Activated T-helper 17 cell treated with anti-CD3 and anti-CD28 coated beads, Interleukin-2, amount 50 U/mL, for 72 hours (primary cell): ENCODE results near the gene MET. TPM values are rescaled to one million over a fixed set of nuclear protein-coding genes. Genes with fewer than 3 reads are reported as not detected.
"Not testable (repeated sequence)": the region's sequence is repeated elsewhere in the genome, so short reads cannot be mapped to it uniquely, and the experiment has no call there.

Experiments used
- ATAC-seq: fragments of 150-1000 bp; cut with Tn5 transposase; replicated peaks from 2 replicates; pipeline ENCODE4 v1.10.0; 2021; ENCODE audit warnings: mild to moderate bottlenecking, moderate library complexity
- H3K27ac Mint-ChIP-seq: one replicate; pipeline ENCODE4 v1.8.0; 2022; ENCODE audit warnings: mixed read lengths
- H3K27me3 Mint-ChIP-seq: one replicate; pipeline ENCODE4 v1.8.0; 2022; ENCODE audit warnings: mixed read lengths
- H3K36me3 Mint-ChIP-seq: one replicate; pipeline ENCODE4 v1.8.0; 2022; ENCODE audit warnings: low read depth, mild to moderate bottlenecking, mixed read lengths
- H3K4me1 Mint-ChIP-seq: one replicate; pipeline ENCODE4 v1.8.0; 2022; ENCODE audit warnings: mixed read lengths
- H3K4me3 Mint-ChIP-seq: one replicate; pipeline ENCODE4 v1.8.0; 2022; ENCODE audit warnings: mild to moderate bottlenecking, mixed read lengths
- H3K9me3 Mint-ChIP-seq: one replicate; pipeline ENCODE4 v1.8.0; 2022; ENCODE audit warnings: mixed read lengths
- total RNA-seq, 2 donors: library from RNA; stranded (reverse); gene quantifications; one replicate each; pipeline ENCODE4 v1.2.3, GENCODE V29; 2022

MET gene
- total RNA-seq, 2 donors from 2014 or later = 0.08 to 1.6 TPM

DNA sequence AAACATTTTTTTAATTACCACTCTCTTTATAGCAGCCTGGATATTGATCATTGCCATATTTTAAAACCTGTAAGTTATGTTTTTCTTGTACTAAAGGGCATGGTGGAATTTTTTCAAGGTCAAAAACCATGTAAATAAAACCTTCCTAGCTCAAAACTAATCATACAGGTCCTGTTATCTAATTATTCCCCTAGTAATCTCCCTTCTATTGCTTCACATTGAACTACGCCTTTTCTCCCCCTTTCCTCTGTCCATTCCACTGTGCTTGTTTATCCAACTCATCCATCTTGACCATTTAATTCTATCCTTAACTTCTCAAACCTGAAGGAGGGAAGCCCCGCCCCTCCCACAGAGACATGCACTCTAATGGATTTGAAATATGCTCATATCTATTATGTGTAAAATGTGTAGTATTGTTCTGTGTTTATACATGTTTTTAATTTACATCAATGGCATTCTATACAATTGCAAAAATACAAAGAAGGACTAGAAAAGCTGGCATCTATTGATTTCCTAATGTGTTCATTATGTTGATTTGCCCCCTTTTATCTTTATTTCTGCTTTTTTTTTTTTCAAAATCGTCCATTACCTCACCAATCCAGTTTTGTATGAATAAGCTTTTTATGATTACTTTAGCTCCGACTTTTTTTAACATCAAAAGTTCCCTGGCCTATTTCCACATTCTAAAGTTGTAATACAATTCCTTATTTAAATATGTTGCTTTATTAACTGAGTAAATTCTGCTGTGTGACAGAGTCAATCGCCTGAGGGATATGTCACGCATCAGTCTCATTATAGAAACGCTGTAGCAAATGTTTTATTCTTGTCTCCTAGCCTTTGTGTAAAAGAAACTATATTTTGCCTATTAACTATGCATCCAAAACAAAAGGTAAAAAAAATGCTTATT, 61.0 kb downstream of the MET start:
- H3K36me3 Mint-ChIP-seq = no peaks in the 10 kb centered on the region
- no peak for ATAC-seq
- H3K27ac Mint-ChIP-seq = no peak overlapping the region
- no peaks in the 10 kb centered on the region for H3K9me3 Mint-ChIP-seq
- no peaks in the 10 kb centered on the region for H3K4me1 Mint-ChIP-seq
- H3K27me3 Mint-ChIP-seq = peaks cover 20% of the 10 kb centered on the region
- no peak overlapping the region for H3K4me3 Mint-ChIP-seq

DNA sequence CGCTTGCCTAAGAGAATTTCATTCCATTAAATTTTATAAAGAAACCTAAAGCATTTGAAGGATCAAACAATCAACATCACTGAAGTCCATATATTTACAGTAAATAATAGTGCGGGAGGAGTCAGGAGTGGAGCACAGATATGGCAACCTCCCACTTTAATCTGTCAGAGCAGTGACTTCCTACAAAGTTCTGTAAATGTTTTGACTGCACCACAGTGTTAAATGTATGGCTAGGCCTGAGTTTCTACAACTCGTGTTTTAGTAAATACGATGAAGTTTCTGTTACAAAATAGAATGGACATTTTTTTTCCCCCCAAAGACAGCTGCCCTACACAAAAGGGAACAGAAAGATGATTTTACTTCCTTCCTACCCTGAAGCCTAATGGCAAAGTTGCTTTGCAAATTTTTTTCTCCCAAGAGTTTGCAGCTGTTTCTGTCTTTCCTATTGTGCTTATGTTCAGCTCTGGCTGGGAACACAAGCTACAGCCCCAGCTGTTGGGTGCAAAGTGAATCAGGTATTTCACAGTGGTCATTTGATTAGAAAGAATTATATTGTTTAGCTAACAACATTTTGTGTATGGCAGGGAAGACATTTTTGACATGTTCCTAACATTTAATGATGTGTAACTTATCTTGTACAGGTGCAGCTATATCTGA, 62.1 kb downstream of the MET start:
- Mint-ChIP-seq H3K27me3 (peaks cover 20% of the 10 kb centered on the region), H3K4me1 (no peaks in the 10 kb centered on the region), H3K27ac (no peak overlapping the region), H3K36me3 (no peaks in the 10 kb centered on the region), H3K4me3 (no peak overlapping the region), H3K9me3 (no peaks in the 10 kb centered on the region)
- ATAC-seq = no peak

DNA sequence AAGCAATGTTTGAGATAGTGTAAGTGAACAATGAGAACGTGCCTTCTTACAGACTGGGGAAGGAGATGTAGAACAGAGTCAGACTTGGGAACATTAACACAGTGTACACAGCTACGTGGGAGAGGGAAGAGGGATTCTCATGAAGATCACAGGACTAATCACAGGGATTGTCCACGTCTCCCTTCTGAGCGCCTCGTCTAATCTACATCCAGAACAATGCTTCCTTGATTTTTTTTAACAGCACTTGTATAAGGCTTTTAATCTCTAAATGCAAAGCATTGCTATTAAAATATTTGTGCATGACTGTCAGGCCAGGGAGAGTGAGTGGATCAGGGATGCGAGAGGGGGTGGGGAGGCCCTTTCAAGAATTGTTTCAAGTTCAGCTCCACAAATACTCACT, 62.7 kb downstream of the MET start:
- H3K27ac Mint-ChIP-seq = no peak overlapping the region
- peaks cover 20% of the 10 kb centered on the region for H3K27me3 Mint-ChIP-seq
- no peaks in the 10 kb centered on the region for H3K9me3 Mint-ChIP-seq
- no peak overlapping the region for H3K4me3 Mint-ChIP-seq
- no peak for ATAC-seq
- no peaks in the 10 kb centered on the region for H3K36me3 Mint-ChIP-seq
- no peaks in the 10 kb centered on the region for H3K4me1 Mint-ChIP-seq

DNA sequence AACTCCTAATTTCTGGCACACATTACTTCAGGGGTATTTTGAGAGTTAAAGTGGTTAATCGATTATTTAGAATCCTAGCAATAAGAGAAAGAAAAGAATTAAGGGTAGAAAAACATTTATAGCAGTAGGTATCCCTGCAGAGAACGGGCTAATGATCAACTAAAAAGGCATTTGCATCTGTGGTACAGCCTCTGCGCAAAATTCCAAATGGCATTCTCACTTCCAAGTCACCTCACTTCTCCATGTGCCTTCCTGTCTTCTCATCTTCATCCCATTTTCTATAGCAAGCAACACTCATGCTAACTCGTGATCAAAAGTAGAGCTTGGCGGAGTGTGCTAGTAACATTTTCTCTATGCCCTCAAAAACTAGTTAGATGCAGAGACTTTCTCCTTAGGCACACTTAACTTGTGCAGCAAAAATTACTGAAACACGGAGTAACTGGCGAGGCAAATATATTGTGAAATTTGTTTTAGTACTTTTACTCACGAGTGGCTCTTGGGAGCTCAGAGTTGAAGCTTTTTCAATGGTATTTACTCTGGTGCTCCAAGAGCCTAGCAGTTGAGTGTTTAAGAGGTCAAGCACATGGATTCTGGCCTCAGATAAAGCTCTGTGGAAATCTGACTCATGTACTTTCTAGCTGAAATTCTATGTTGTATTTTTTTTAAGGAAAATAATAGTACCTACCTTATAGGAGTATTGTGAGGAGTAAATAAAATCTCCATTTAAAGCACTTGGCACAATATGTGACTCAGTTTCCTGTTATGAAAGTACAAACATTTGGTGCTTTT, 65.1 kb downstream of the MET start:
- no peaks in the 10 kb centered on the region for H3K9me3 Mint-ChIP-seq
- ATAC-seq = no peak
- H3K4me1 Mint-ChIP-seq = no peaks in the 10 kb centered on the region
- H3K36me3 Mint-ChIP-seq = no peaks in the 10 kb centered on the region
- H3K4me3 Mint-ChIP-seq = no peak overlapping the region
- peaks cover 17% of the 10 kb centered on the region for H3K27me3 Mint-ChIP-seq
- no peak overlapping the region for H3K27ac Mint-ChIP-seq

DNA sequence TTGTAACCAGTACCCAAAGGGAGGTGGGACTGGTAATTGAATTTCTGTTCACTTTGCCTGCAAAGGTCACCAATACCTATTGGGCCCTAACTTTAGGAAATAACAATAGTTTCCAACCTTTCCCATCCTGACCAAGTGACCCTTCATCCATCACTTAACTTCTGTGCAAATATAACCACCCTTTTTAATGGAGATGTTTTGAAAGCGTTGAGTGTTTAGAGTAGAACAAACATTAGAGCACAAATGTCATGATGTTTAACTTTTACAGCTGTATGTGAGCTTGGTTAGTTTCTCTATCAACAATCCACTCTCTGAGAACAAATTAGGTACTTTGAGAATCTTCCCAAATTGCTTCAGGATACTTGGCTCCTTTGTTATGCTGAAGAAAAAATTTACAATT, 66.4 kb downstream of the MET start:
- Mint-ChIP-seq H3K9me3 (no peaks in the 10 kb centered on the region), H3K36me3 (no peaks in the 10 kb centered on the region), H3K27me3 (peaks cover 18% of the 10 kb centered on the region), H3K27ac (no peak overlapping the region), H3K4me1 (no peaks in the 10 kb centered on the region), H3K4me3 (no peak overlapping the region)
- ATAC-seq = no peak

DNA sequence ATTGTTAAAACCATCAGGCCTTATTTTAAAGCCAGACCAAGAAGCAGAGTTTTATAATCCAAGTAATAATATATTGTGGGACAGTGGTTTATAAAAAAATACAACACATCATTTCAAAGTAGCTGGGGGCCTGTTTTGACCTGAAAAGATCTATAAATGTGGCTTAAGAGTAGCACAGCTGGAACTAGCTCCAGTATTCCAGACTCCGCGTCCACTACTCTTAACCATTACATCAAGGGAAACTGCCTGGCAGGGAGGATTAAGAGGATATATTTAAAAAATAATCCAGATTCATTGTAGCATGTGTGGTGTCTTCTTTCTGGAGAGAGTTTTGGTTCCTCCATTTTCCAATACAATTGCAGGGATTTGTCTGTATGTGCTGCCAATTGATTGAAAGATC, 67.3 kb downstream of the MET start:
- Mint-ChIP-seq H3K4me3 (no peak overlapping the region), H3K36me3 (no peaks in the 10 kb centered on the region), H3K4me1 (no peaks in the 10 kb centered on the region), H3K27me3 (peaks cover 22% of the 10 kb centered on the region), H3K9me3 (no peaks in the 10 kb centered on the region), H3K27ac (no peak overlapping the region)
- ATAC-seq = no peak

DNA sequence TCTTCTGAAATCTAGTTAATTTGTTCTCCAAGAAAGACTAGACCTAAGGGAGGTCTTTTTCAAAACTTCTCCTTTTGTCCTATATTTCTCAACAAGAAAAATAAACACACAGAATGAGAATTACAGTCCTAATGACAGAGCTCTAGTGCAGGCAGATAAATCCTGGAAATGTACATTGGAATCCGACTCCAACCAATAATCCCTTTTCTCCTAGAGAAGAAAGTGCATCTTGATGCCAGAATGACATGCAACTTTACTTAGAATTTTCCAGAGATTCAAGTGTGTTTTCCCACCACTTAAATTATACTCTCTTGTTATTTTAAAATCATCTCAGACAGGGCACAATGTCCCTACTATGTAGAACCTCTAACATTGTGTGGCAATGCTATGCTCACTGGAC, 68.2 kb downstream of the MET start:
- Mint-ChIP-seq H3K9me3 (no peaks in the 10 kb centered on the region), H3K27me3 (peaks cover 20% of the 10 kb centered on the region), H3K27ac (no peak overlapping the region), H3K4me1 (no peaks in the 10 kb centered on the region), H3K4me3 (no peak overlapping the region), H3K36me3 (no peaks in the 10 kb centered on the region)
- ATAC-seq = no peak

DNA sequence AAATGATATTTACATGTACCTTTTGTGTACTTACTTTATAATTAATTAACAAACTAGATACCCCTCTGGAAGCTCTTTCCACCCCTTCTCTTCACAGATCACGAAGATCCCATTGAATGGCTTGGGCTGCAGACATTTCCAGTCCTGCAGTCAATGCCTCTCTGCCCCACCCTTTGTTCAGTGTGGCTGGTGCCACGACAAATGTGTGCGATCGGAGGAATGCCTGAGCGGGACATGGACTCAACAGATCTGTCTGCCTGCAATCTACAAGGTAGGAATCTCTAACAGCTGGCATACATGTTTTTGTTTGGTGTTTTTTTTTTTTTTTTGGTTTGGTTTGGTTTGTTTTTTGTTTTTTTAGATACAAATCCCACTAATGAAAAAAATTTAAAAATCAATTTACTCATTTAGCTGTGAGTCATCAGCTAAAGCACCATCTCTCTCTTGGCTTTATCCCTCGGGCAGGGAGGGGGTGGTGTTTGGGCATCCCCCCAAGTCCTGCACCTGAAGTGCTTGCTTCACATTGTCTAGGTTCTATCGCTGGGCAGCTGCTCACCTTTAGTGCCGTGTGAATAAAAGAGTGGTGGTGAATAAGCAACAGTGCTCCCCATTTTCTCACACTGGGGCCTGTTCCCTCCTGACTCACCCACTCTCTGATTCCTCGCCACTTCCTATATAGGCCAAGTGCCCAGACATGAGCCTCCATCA, 68.9 kb downstream of the MET start:
- no peaks in the 10 kb centered on the region for H3K4me1 Mint-ChIP-seq
- H3K27ac Mint-ChIP-seq = no peak overlapping the region
- H3K27me3 Mint-ChIP-seq = peaks cover 17% of the 10 kb centered on the region
- no peak overlapping the region for H3K4me3 Mint-ChIP-seq
- H3K9me3 Mint-ChIP-seq = no peaks in the 10 kb centered on the region
- no peaks in the 10 kb centered on the region for H3K36me3 Mint-ChIP-seq
- no peak for ATAC-seq

DNA sequence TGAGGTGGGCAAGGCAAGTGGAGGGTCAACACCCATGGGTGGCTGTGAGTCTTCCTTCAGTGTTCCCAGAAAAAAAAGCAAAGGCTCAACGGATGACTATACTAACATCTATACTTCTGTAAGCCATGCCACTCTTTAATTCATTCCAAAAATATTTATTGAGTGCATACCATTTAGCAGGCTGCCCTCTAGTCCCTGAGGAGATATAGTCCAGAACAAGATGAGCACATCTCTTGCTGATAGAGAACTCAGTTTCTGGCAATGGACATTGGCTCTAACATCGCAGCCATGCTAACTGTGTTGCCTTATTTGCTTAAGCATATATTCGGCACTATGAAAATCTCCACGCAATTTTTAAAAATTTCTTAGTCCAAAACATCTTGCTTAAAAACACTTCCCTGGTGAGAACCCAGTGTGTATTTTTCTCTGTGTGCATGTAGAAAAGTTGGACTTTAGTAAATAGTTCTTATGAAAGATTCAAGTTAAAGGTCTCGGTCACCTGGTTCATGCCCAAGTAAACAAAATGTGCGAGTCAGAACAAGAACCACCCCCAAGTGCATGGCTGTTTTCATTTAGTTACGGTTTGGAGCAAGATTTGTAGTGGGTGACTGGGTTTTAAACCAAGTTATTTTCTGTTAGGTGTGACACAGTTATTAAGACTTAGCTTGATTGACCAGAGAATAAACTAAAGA, 69.8 kb downstream of the MET start:
- no peak for ATAC-seq
- Mint-ChIP-seq H3K4me1 (no peaks in the 10 kb centered on the region), H3K4me3 (no peak overlapping the region), H3K36me3 (no peaks in the 10 kb centered on the region), H3K9me3 (no peaks in the 10 kb centered on the region), H3K27me3 (peaks cover 17% of the 10 kb centered on the region), H3K27ac (no peak overlapping the region)

DNA sequence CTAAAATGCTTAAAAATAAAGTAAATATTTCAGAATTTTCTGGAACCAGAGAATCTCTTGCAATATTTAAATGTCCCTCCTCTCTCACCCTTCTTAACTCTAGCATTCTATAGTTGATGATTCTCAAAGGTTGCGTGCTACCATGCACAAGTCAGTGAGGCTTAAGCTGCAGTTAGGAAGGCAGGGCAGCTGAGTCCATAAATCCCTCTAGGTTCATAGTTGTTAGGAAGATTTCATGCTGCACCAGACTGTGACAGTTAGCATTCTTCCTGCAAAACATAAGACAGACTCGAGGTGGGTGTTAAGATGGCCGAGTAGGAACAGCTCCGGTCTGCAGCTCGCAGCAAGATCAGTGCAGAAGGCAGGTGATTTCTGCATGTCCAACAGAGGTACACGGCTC, 70.6 kb downstream of the MET start:
- no peak for ATAC-seq
- Mint-ChIP-seq H3K27ac (no peak overlapping the region), H3K9me3 (peaks cover 6% of the 10 kb centered on the region), H3K27me3 (peaks cover 17% of the 10 kb centered on the region), H3K4me1 (no peaks in the 10 kb centered on the region), H3K4me3 (no peak overlapping the region), H3K36me3 (no peaks in the 10 kb centered on the region)

DNA sequence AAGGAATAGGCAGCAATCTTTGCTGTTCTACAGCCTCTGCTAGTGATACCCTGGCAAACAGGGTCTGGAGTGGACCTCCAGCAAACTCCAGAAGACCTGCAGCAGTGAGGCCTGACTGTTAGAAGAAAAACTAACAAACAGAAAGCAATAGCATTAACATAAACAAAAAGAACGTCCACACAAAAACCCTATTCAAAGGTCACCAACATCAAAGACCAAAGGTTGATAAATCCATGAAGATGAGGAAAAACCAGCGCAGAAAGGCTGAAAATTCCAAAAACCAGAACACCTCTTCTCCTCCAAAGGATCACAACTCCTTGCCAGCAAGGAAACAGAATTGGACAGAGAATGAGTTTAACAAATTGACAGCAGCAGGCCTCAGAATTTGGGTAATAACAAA, 71.8 kb downstream of the MET start:
- not testable (repeated sequence) for H3K4me1 Mint-ChIP-seq, ATAC-seq, H3K9me3 Mint-ChIP-seq, H3K4me3 Mint-ChIP-seq, H3K27ac Mint-ChIP-seq, H3K36me3 Mint-ChIP-seq
- H3K27me3 Mint-ChIP-seq = peaks cover 17% of the 10 kb centered on the region

DNA sequence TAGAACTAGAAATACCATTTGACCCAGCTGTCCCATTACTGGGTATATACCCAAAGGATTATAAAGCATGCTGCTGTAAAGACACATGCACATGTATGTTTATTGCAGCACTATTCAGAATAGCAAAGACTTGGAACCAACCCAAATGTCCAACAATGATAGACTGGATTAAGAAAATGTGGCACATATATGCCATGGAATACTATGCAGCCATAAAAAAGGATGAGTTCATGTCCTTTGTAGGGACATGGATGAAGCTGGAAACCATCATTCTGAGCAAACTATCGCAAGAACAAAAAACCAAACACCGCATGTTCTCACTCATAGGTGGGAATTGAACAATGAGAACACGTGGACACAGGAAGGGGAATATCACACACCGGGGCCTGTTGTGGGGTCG, 74.4 kb downstream of the MET start:
- ATAC-seq, H3K4me1 Mint-ChIP-seq, H3K27ac Mint-ChIP-seq, H3K9me3 Mint-ChIP-seq, H3K4me3 Mint-ChIP-seq, H3K27me3 Mint-ChIP-seq, H3K36me3 Mint-ChIP-seq: not testable (repeated sequence)

DNA sequence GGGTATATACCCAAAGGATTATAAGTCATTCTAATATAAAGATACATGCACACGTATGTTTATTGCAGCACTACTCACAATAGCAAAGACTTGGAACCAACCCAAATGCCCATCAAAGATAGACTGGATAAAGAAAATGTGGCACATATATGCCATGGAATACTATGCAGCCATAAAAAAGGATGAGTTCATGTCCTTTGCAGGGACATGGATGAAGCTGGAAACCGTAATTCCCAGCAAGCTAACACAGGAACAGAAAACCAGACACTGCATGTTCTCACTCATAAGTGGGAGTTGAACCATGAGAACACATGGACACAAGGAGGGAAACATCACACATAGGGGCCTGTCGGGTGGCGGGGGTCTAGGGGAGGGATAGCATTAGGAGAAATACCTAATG, 79.1 kb downstream of the MET start:
- H3K36me3 Mint-ChIP-seq, H3K27me3 Mint-ChIP-seq, ATAC-seq, H3K4me1 Mint-ChIP-seq, H3K4me3 Mint-ChIP-seq, H3K9me3 Mint-ChIP-seq, H3K27ac Mint-ChIP-seq: not testable (repeated sequence)
